ENCODE measurements around the gene UBE2M. TPM values are rescaled to one million over a fixed set of nuclear protein-coding genes. Genes with fewer than 3 reads are reported as not detected.
A peak's percentile ranks its signal among the peaks of the same experiment; 100 is the strongest.

UBE2M gene
- total RNA-seq, 1 experiment from 2014 or later: 158 TPM

- intact Hi-C loops (cut with micrococcal nuclease): no loop called here
- H3K9me3 Mint-ChIP-seq (ENCODE audit: unreplicated experiment): no peaks in the 10 kb centered on the region
- peak overlapping the region; percentile 50 for H3K27ac Mint-ChIP-seq (ENCODE audit: low read depth, unreplicated experiment)
- BruUV-seq (replicated peaks): no TSS peak
- H3K4me3 Mint-ChIP-seq (ENCODE audit: unreplicated experiment): peak overlapping the region; percentile 80
- no peak for DNase-seq (ENCODE audit: unreplicated experiment)
- peaks cover 61% of the 10 kb centered on the region for H3K36me3 Mint-ChIP-seq (ENCODE audit: insufficient read depth, unreplicated experiment)
- no peak for TF ChIP-seq CTCF (IDR thresholded peaks at IDR 0.05; ENCODE audit: unreplicated experiment)
- POLR2A ChIA-PET: interaction anchor here (0.5 to 5.9 kb wide), 10 partner anchors 8 to 856 kb away, joined by 3 to 194 read pairs (median 14); partner anchors contain the start of genes CHMP2A, UBE2M and ZBTB45
- H3K27me3 Mint-ChIP-seq (ENCODE audit: insufficient read depth, unreplicated experiment): no peaks in the 10 kb centered on the region
- CTCF ChIA-PET: interaction anchor here (0.6 to 1.5 kb wide), 3 partner anchors 8 to 32 kb away, joined by 3 to 6 read pairs (median 3); partner anchors contain the start of gene CHMP2A
- peaks cover 20% of the 10 kb centered on the region for H3K4me1 Mint-ChIP-seq (ENCODE audit: insufficient read depth, unreplicated experiment)
Observed at GRCh38 chr19:58546019-58546530, 12.3 kb downstream of the UBE2M start.

GRCh38 chr19:58545286-58546018 lies 13.0 kb downstream of the UBE2M start:
- intact Hi-C loops (cut with micrococcal nuclease): loop anchor here (2.0 kb wide), 1 partner anchor 27 kb away; the partner anchor contains the start of gene MZF1
- H3K27me3 Mint-ChIP-seq (ENCODE audit: insufficient read depth, unreplicated experiment): no peaks in the 10 kb centered on the region
- DNase-seq (ENCODE audit: unreplicated experiment): no peak
- CTCF ChIA-PET: interaction anchor here (0.6 to 1.5 kb wide), 3 partner anchors 9 to 32 kb away, joined by 3 to 6 read pairs (median 3); partner anchors contain the start of gene CHMP2A
- H3K4me3 Mint-ChIP-seq (ENCODE audit: unreplicated experiment): peak overlapping the region; percentile 80
- H3K4me1 Mint-ChIP-seq (ENCODE audit: insufficient read depth, unreplicated experiment): peaks cover 20% of the 10 kb centered on the region
- peaks cover 55% of the 10 kb centered on the region for H3K36me3 Mint-ChIP-seq (ENCODE audit: insufficient read depth, unreplicated experiment)
- peak overlapping the region; percentile 50 for H3K27ac Mint-ChIP-seq (ENCODE audit: low read depth, unreplicated experiment)
- BruUV-seq (replicated peaks): TSS peak; percentile 37
- no peak for TF ChIP-seq CTCF (IDR thresholded peaks at IDR 0.05; ENCODE audit: unreplicated experiment)
- H3K9me3 Mint-ChIP-seq (ENCODE audit: unreplicated experiment): no peaks in the 10 kb centered on the region
- POLR2A ChIA-PET: interaction anchor here (0.5 to 5.9 kb wide), 13 partner anchors 8 to 855 kb away, joined by 3 to 194 read pairs (median 4); partner anchors contain the start of genes CHMP2A, MZF1, UBE2M and ZBTB45

GRCh38 chr19:58544591-58545285 lies 13.7 kb downstream of the UBE2M start:
- peak; percentile 42 for DNase-seq (ENCODE audit: unreplicated experiment)
- Mint-ChIP-seq H3K9me3 (ENCODE audit: unreplicated experiment) (no peaks in the 10 kb centered on the region), H3K36me3 (ENCODE audit: insufficient read depth, unreplicated experiment) (peaks cover 49% of the 10 kb centered on the region), H3K27ac (ENCODE audit: low read depth, unreplicated experiment) (peak overlapping the region; percentile 98), H3K27me3 (ENCODE audit: insufficient read depth, unreplicated experiment) (peaks cover 3% of the 10 kb centered on the region), H3K4me3 (ENCODE audit: unreplicated experiment) (peak overlapping the region; percentile 84), H3K4me1 (ENCODE audit: insufficient read depth, unreplicated experiment) (peaks cover 20% of the 10 kb centered on the region)
- intact Hi-C loops (cut with micrococcal nuclease): loop anchor here (1.0 to 2.0 kb wide), 2 partner anchors 25 to 28 kb away; partner anchors contain the start of genes MZF1 and ZBTB45
- ChIA-PET CTCF (interaction anchor here (1.3 to 2.0 kb wide), 3 partner anchors 11 to 26 kb away, joined by 3 to 14 read pairs (median 8); partner anchors contain the start of gene ZBTB45), POLR2A (interaction anchor here (0.7 to 5.9 kb wide), 21 partner anchors 9 to 184 kb away, joined by 3 to 194 read pairs (median 5); partner anchors contain the start of genes CHMP2A, MZF1, UBE2M and ZBTB45)
- TF ChIP-seq CTCF (IDR thresholded peaks at IDR 0.05; ENCODE audit: unreplicated experiment): no peak
- no TSS peak for BruUV-seq (replicated peaks)
